DOHH2 (cell line): ENCODE data around the gene GAS6.

Source experiments
- CTCF ChIP-seq: fragments of 200-600 bp; sonication (generic); IDR thresholded peaks from one replicate; pipeline ENCODE4 v1.5.1; 2014; ENCODE audit warnings: antibody characterized with exemption, mild to moderate bottlenecking, low read depth, low read length; ENCODE audit not compliant: poor library complexity, severe bottlenecking
- EZH2phosphoT487 ChIP-seq: fragments of 200-600 bp; sonication (generic); IDR thresholded peaks from 2 replicates; pipeline ENCODE4 v1.6.1; 2017; ENCODE audit warnings: borderline replicate concordance, mild to moderate bottlenecking, antibody characterized with exemption, low read length, moderate library complexity, mixed read lengths

DNA sequence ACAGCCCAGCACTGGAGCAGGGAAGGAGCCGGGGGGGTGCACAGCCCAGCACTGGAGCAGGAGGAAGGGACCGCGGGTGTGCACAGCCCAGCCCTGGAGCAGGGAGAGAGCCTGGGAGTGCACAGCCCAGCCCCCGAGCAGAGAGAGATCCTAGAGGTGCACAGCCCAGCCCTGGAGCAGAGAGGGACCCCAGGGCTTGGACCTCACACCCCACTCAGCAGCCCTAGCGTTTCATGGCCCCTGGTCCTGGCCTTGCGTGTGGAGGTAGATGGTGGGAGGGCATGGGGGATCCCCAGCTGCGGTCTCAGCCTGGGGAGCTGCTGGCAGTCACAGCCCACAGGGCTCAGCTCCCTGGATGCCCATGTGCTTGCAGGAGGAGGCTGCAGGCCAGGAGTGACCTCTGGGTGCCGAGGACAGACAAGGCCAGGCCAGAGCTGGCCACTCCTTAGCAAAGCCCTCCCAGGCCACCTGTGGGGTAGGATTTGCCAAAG lies 25.1 kb downstream of the GAS6 start:
- TF ChIP-seq CTCF = no peak
- TF ChIP-seq EZH2phosphoT487 = no peak
